Right lobe of liver (tissue), 4 donors: ENCODE results near the gene ETV3L.

Experiments used
- CTCF ChIP-seq, 4 donors: fragments of 200-600 bp in 3 of 4; fragments of 450-650 bp in 1 of 4; IDR thresholded peaks; one replicate each; pipeline versions ENCODE4 v1.5.1 to v1.8.0; 2016 to 2022; ENCODE audit warnings: antibody characterized with exemption in 4 of 4, mild to moderate bottlenecking in 2 of 4
- POLR2A ChIP-seq: fragments of 450-650 bp; IDR thresholded peaks from one replicate; pipeline ENCODE4 v1.6.1; 2017; ENCODE audit warnings: antibody characterized with exemption, mild to moderate bottlenecking
- donor health status: DM: no; HTN: no; CAD: no.
- donor health status: DM: no; HTN: no; CAD: no.
- donor health status: DM: no; HTN: yes; CAD: no.

- TF ChIP-seq CTCF (IDR thresholded peaks at IDR 0.05) (no peak), POLR2A (no peak)
These were observed 46.6 kb upstream of the ETV3L start for GRCh38 chr1:157146244-157146643.
